Measurements from ENCODE around the gene MLLT1. TPM values are rescaled to one million over a fixed set of nuclear protein-coding genes. Genes with fewer than 3 reads are reported as not detected.

Gene MLLT1
- total RNA-seq, 1 experiment from 2014 or later, result 60.0 TPM

GRCh38 chr19:6241056-6241455 lies 38.7 kb downstream of the MLLT1 start:
- no peak overlapping the region for H3K4me3 Mint-ChIP-seq (ENCODE audit: unreplicated experiment)
- no peak for TF ChIP-seq CTCF (IDR thresholded peaks at IDR 0.05; ENCODE audit: insufficient read depth in 1 of 2, low read depth in 1 of 2, low read length in 1 of 2, severe bottlenecking in 1 of 2, unreplicated experiment in 1 of 2)
- peaks cover 20% of the 10 kb centered on the region for H3K36me3 Mint-ChIP-seq (ENCODE audit: insufficient read depth, unreplicated experiment)
- POLR2A ChIA-PET, result no interaction called here
- H3K4me1 ChIP-seq, result no peaks in the 10 kb centered on the region
- H3K36me3 ChIP-seq (ENCODE audit: control insufficient read depth, insufficient read depth, low read length), result no peaks in the 10 kb centered on the region
- no TSS peak for BruUV-seq (replicated peaks)
- H3K27me3 ChIP-seq (replicated peaks; ENCODE audit: control insufficient read depth, insufficient read depth, low read length), result no peaks in the 10 kb centered on the region
- CTCF ChIA-PET, result no interaction called here
- no peaks in the 10 kb centered on the region for H3K9me3 ChIP-seq
- intact Hi-C loops (cut with micrococcal nuclease; ENCODE audit: unreplicated experiment), result no loop called here
- peaks cover 6% of the 10 kb centered on the region for H3K4me1 Mint-ChIP-seq (ENCODE audit: low read depth, unreplicated experiment)
- H3K27me3 Mint-ChIP-seq (ENCODE audit: insufficient read depth, unreplicated experiment), result no peaks in the 10 kb centered on the region
- no peak for DNase-seq
- no peak overlapping the region for H3K27ac Mint-ChIP-seq (ENCODE audit: unreplicated experiment)
- H3K9me3 Mint-ChIP-seq (ENCODE audit: unreplicated experiment), result no peaks in the 10 kb centered on the region
- H3K4me3 ChIP-seq (ENCODE audit: low read depth, low read length), result no peak overlapping the region

GRCh38 chr19:6239871-6240676 lies 39.7 kb downstream of the MLLT1 start:
- intact Hi-C loops (cut with micrococcal nuclease; ENCODE audit: unreplicated experiment), result no loop called here
- H3K4me1 Mint-ChIP-seq (ENCODE audit: low read depth, unreplicated experiment), result peaks cover 12% of the 10 kb centered on the region
- CTCF ChIA-PET, result no interaction called here

GRCh38 chr19:6239401-6239844 lies 40.4 kb downstream of the MLLT1 start:
- H3K9me3 ChIP-seq, result no peaks in the 10 kb centered on the region
- Mint-ChIP-seq H3K4me1 (ENCODE audit: low read depth, unreplicated experiment) (peaks cover 12% of the 10 kb centered on the region), H3K36me3 (ENCODE audit: insufficient read depth, unreplicated experiment) (peaks cover 30% of the 10 kb centered on the region), H3K27ac (ENCODE audit: unreplicated experiment) (peak overlapping the region; percentile 14), H3K4me3 (ENCODE audit: unreplicated experiment) (no peak overlapping the region), H3K9me3 (ENCODE audit: unreplicated experiment) (no peaks in the 10 kb centered on the region), H3K27me3 (ENCODE audit: insufficient read depth, unreplicated experiment) (no peaks in the 10 kb centered on the region)
- ChIA-PET CTCF (no interaction called here), POLR2A (no interaction called here)
- no peaks in the 10 kb centered on the region for H3K4me1 ChIP-seq
- H3K36me3 ChIP-seq (ENCODE audit: control insufficient read depth, insufficient read depth, low read length), result no peaks in the 10 kb centered on the region
- no TSS peak for BruUV-seq (replicated peaks)
- no peak overlapping the region for H3K4me3 ChIP-seq (ENCODE audit: low read depth, low read length)
- DNase-seq, result no peak
- H3K27me3 ChIP-seq (replicated peaks; ENCODE audit: control insufficient read depth, insufficient read depth, low read length), result no peaks in the 10 kb centered on the region
- intact Hi-C loops (cut with micrococcal nuclease; ENCODE audit: unreplicated experiment), result no loop called here
- TF ChIP-seq CTCF (IDR thresholded peaks at IDR 0.05; ENCODE audit: insufficient read depth in 1 of 2, low read depth in 1 of 2, low read length in 1 of 2, severe bottlenecking in 1 of 2, unreplicated experiment in 1 of 2), result no peak

More at GRCh38 chr19:6239871-6240676, 39.7 kb downstream of the MLLT1 start:
- H3K36me3 Mint-ChIP-seq (ENCODE audit: insufficient read depth, unreplicated experiment), result peaks cover 28% of the 10 kb centered on the region
- H3K9me3 Mint-ChIP-seq (ENCODE audit: unreplicated experiment), result no peaks in the 10 kb centered on the region
- no peaks in the 10 kb centered on the region for H3K4me1 ChIP-seq
- BruUV-seq (replicated peaks), result no TSS peak
- DNase-seq, result no peak
- no peak overlapping the region for H3K4me3 Mint-ChIP-seq (ENCODE audit: unreplicated experiment)
- H3K9me3 ChIP-seq, result no peaks in the 10 kb centered on the region
- peak overlapping the region; percentile 14 for H3K27ac Mint-ChIP-seq (ENCODE audit: unreplicated experiment)
- H3K27me3 Mint-ChIP-seq (ENCODE audit: insufficient read depth, unreplicated experiment), result no peaks in the 10 kb centered on the region
- no peaks in the 10 kb centered on the region for H3K27me3 ChIP-seq (replicated peaks; ENCODE audit: control insufficient read depth, insufficient read depth, low read length)
- no peak for TF ChIP-seq CTCF (IDR thresholded peaks at IDR 0.05; ENCODE audit: insufficient read depth in 1 of 2, low read depth in 1 of 2, low read length in 1 of 2, severe bottlenecking in 1 of 2, unreplicated experiment in 1 of 2)
- POLR2A ChIA-PET, result no interaction called here
- H3K36me3 ChIP-seq (ENCODE audit: control insufficient read depth, insufficient read depth, low read length), result no peaks in the 10 kb centered on the region
- H3K4me3 ChIP-seq (ENCODE audit: low read depth, low read length), result no peak overlapping the region

All from Caco-2 (cell line).